Measurements from ENCODE around the gene PPP1R3E.
A peak's percentile ranks its signal among the peaks of the same experiment; 100 is the strongest.

PPP1R3E gene

GRCh38 chr14:23322568-23323517, 20.2 kb upstream of the PPP1R3E start:
- no peak for DNase-seq

GRCh38 chr14:23321572-23322547, 19.2 kb upstream of the PPP1R3E start:
- DNase-seq, result peak; percentile 61

GRCh38 chr14:23320584-23321571, 18.2 kb upstream of the PPP1R3E start, which contains the start of gene PABPN1:
PABPN1 (plus strand) TSS chr14:23321457; CDS start chr14:23321470, 13 bp downstream.
- peak; percentile 100 for DNase-seq

GRCh38 chr14:23319746-23320583, 17.3 kb upstream of the PPP1R3E start:
- DNase-seq, result no peak

- DNase-seq, result no peak
These were observed 13.6 kb upstream of the PPP1R3E start for GRCh38 chr14:23316300-23316699.

GRCh38 chr14:23310546-23310945, 7.9 kb upstream of the PPP1R3E start:
- no peak for DNase-seq

GRCh38 chr14:23308721-23309445, 6.2 kb upstream of the PPP1R3E start:
- no peak for DNase-seq

GRCh38 chr14:23307687-23308644, 5.3 kb upstream of the PPP1R3E start:
- DNase-seq, result no peak

GRCh38 chr14:23307146-23307530, 4.5 kb upstream of the PPP1R3E start:
- no peak for DNase-seq

- DNase-seq, result peak; percentile 94
These were observed 3.9 kb upstream of the PPP1R3E start, which contains the start of gene BCL2L2 for GRCh38 chr14:23306412-23307145. BCL2L2 (plus strand) TSS chr14:23306833; CDS start chr14:23307768, 935 bp downstream.

GRCh38 chr14:23301969-23302289, 730 bp downstream of the PPP1R3E start:
- DNase-seq, result no peak

- peak; percentile 98 for DNase-seq
These were observed 1.2 kb downstream of the PPP1R3E start for GRCh38 chr14:23301288-23301968.

GRCh38 chr14:23300687-23301223, 1.9 kb downstream of the PPP1R3E start:
- DNase-seq, result no peak

- DNase-seq, result no peak
These were observed 2.5 kb downstream of the PPP1R3E start for GRCh38 chr14:23299986-23300686.

- peak; percentile 77 for DNase-seq
These were observed 3.3 kb downstream of the PPP1R3E start for GRCh38 chr14:23299211-23299957.

Measured in hematopoietic multipotent progenitor cell treated with erythropoietin and hydrocortisone succinate and interleukin-3 and kit ligand, for 6 days (in vitro differentiated cells).